ENCODE results near the gene DCTN3.
A peak's percentile ranks its signal among the peaks of the same experiment; 100 is the strongest.
"Not testable (repeated sequence)": the region's sequence is repeated elsewhere in the genome, so short reads cannot be mapped to it uniquely, and the experiment has no call there.

Gene DCTN3

DNA sequence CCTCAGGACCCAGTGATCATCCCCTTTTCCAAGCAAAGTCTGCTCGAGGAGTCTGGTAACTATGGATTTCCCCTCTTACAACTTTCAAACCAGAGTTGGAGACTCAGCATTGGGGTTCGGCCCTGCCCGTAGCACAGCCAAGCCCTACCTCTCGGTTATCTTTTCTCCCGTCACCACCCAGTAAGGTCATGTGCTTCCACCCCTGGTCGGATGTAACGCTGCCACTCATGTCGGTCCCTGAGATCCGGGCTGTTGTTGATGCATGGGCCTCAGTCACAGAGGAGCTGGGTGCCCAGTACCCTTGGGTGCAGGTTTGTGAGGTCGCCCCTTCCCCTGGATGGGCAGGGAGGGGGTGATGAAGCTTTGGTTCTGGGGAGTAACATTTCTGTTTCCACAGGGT lies 27.4 kb upstream of the DCTN3 start:
- DNase-seq = no peak

DNA sequence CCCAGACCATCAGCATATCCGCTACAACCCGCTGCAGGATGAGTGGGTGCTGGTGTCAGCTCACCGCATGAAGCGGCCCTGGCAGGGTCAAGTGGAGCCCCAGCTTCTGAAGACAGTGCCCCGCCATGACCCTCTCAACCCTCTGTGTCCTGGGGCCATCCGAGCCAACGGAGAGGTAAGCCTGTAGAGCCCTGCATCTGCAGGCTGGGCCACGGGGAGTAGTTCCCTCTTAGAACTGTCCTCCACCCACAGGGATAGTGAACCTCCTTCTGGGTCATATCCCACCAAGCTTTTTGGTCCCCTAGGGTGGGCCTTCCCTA lies 26.7 kb upstream of the DCTN3 start:
- DNase-seq = peak in 1 of 56 donors; percentile 55

DNA sequence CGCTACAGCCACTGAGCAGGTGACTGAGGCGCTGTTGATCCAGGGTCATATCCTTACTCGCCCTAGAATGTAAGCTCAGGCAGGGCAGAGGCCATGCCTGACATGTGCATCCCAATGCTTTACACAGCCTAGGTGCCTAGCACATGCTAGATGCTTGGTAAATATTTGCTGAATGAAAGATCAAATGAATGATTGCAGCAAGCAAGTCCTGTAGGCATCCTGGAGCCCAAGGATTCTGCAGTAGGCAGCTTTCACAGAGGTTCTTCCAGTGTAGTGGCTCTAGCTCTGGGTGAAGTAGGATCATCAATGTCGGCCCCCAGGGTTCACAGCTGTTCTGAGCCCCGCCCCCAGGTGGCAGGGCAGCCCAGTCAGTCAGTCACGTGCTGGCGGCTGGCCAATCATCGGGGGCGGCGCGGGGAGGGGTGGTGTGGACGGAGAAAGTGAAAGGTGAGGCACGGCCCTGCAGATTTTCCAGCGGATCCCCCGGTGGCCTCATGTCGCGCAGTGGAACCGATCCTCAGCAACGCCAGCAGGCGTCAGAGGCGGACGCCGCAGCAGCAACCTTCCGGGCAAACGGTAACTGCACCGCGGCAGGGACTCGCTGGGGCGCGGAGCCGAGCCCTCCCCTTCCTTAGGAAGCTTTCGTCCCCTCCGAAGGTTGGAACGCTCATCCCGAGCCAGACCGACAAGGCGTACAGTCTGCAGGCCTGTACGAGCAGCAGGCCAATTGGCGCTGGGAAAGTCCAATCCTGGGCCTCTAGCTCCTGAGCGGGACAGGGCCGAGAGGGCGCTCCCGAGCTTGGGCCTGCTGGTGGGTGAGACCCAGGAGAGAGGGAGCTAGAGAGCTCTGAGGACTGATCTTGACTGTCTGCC lies 26.2 kb upstream of the DCTN3 start, which contains the start of gene GALT:
GALT (plus strand) TSS at position 465 of the 873 bp plus-strand sequence; CDS start at position 495, 30 bp downstream.
- DNase-seq = peak; percentile 15 to 92 (median 78)

DNA sequence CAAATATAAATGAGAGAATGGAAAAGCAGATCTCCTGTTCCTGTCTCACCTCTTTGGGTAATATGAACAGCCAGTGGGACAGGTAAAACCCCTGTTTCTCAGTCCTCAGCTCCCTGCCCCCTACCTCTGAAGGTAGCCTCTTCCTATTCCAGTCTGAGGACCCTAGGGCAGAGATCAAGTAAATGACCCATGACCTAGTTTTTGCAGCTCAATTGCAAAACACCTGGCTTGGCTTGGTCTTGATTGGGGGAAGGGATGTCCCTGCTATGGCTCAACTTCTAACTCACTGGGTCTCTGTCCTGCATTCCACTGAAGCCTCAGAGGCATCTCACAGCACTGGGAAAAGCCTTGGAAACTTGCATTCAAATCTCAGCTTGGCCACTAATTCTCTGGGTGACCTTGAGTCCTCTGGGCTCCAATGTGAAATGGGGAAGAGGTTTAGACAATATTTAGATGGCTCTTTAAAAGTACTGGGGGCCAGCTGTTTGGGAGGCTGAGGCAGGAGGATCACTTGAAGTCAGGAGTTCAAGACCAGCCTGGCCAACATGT lies 24.5 kb upstream of the DCTN3 start:
- no peak for DNase-seq

DNA sequence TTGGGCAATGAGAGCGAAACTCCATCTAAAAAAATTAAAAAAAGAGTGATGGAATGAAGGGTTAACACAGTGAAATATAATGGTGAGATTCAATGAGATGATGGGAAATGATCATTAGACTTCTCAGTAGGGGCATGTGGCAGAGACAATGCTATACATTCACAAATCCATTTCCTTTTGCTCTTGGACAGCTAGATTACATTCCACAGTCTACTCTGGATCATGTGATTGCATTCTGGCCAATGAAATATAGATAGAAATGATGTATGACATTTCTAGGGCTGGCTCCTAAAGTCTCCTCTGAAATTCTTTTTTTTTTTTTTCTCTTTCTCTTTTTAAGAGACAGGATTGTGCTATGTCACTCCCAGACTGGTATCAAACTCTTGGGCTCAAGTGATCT lies 22.4 kb upstream of the DCTN3 start:
- DNase-seq = no peak

DNA sequence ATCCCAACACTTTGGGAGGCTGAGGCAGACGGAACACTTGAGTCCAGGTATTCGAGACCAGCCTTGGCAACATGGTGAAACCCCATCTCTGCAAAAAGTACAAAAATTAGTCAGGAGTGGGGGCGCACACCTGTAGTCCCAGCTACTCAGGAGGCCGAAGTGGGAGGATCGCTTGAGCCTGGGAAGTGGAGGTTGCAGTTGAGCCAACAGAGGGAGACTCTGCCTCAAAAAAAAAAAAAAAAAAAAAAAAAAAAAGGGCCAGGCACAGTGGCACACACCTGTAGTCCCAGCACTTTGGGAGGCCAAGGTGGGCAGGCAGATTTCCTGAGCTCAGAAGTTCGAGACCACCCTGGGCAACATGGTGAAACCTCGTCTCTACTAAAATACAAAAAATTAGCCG lies 19.0 kb upstream of the DCTN3 start:
- DNase-seq = not testable (repeated sequence)

DNA sequence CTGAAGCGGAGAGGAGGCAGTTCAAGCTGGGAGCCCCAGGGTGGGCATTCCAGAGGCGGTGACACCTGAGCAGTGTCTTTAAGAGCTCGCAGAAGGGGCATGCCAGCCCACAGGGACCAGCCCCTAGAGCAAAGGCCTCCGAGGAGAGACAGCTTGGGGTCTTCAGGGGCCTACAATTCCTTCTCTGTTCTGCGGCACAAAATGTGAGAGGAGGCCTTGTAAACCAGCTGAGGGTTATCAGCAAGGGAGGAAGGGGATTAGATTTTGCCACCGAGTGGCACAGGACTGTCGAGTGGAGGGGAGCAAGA lies 17.8 kb upstream of the DCTN3 start:
- DNase-seq = no peak

DNA sequence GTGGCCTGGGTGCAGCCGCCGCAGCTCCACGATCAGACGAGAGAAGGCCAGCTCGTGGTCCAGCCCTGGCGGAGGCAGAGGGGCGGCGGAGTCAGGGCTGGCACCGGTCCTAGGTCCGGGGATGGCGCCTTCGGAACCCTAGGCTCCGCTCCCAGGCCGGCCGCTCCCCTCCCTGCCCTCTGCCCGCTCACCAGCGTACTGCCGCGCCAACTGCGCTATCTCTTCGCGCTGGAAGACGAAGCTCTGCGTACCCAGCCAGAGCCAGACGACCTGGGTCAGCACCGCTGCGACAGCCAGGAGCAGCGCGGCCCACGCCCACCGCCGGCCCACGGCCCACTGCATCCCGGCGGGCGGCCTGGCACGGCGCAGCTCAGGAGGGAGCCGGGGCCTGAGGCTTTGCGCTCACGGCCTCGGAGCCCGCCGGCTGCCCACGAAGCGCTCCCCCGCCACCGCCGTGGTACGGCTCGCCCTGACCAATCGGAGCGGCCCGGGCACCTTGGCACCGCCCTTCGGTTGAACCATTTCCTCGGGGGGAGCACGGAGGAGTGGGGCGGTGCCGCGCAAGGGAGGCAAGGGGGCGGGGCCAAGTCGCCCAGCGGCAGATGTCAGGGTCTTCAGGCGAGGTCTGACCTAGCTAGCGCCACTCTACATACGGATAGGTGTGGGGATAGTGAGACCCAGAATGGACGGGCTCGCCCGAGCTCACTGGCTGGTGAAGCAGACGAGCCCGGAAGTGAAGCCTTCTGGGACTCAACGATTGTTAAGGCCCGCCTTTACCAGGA lies 17.3 kb upstream of the DCTN3 start, which contains the start of gene SIGMAR1:
SIGMAR1 (minus strand) TSS at position 432 of the 782 bp plus-strand sequence; CDS start at position 342, 90 bp downstream.
- peak; percentile 60 to 96 (median 88) for DNase-seq

DNA sequence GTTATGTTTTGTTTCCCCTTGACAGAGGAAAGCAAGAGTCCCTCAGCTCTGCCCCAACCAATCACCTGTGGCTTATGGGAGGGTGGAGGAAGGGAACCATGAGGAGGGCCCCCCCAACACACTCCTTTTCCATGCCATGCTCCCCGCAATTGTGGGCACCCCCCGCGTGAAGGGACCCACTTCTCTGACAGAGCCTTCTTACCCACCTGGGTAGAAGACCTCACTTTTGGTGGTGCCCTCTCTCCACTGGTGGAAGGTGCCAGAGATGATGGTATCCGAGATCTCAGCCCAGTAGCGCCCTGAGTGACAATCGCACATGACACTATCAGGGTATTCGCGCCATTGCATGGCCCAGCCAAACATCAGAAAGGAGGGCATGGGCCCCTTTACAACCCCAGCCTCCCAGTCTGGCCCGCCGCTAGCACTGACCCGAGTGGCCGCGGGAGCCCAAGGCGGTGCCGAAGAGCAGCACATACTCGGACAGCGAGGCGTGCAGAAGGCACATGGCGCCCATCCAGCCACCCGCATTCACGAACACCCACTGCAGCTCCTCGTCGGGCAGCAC lies 16.6 kb upstream of the DCTN3 start:
- DNase-seq = peak in 6 of 56 donors; percentile 33 to 60 (median 45)

DNA sequence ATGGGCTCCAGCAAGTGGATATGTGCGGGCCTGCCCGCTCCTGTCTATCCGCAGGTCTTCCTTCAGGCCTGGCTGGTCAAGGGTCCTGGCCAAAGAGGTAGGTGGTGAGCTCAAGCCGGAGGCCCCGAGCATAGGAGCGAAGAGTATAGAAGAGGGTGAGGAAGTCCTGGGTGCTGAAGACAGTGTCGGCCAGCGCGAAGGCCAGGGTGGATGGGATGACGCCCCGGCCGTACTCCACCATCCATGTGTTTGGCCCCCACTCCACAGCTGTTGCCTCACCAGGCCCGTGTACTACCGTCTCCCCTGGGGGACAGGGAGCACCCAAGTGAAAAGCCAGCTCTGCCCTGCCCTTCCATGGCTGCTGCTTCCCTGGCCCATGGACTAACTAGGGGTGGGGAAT lies 15.3 kb upstream of the DCTN3 start:
- no peak for DNase-seq

DNA sequence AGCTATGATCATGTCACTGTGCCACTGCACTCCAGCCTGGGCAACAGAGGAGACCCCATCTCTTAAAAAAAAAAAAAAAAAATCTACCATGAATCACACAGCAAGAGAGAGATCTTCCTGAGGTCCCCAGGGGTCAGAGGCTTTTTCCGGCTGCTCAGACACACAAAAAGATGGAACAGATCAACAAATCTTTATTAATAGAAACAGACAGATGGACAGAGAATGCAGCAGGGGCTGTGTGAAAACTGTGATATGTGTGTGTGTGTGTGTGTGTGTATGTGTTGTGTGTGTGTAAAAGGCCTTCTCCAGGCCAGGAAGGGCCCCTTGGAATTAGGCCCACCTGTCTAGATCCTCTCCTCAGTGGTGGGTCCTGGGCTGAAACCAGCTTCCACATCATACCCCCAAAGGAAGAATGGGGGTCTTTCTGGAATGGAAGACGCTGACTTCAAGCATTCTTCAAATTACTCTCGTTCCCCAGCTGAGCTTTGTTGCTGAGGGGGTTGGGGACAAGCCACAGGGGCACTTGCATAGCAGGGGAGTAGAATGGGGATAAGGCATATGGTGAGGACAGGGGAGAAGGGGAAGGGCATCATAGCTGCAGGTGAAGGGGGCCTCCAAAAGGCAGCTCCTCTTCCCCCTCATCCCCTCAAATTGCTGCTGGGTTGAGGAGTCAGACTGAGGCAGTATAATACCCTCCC lies 14.4 kb upstream of the DCTN3 start:
- no peak for DNase-seq

DNA sequence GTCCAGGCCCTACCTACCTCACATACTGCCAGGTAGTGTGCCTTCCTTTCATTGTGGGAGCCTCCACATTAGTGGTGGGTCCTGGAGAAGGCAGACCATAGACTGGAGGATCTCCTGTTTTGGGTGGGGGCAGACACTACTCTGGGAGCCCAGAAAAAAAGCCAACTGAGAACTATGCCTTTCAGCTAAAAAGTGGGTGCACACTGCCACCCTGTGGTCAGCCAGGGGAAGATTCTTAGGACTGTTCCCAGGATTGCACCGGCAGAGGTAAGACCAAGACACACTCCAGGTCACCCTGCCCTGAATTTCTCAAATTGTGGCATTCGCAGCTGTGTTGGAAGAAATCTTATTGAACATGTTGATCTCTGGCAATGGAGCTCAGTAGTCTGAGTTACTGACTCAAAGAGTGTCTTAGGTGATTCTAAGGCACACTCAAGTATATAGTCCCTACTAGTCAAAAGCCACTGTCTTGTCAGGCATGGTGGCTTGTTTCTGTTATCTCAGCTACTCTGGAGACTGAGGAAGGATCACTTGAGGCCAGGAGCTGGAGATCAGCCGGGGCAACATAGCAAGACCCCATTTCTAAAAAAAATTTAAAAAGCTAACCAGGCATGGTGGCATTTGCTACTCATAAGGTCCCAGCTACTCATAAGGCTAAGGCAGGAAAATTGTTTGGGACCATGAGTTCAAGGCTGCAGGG lies 13.7 kb upstream of the DCTN3 start:
- DNase-seq = peak in 43 of 56 donors; percentile 7 to 81 (median 41)

DNA sequence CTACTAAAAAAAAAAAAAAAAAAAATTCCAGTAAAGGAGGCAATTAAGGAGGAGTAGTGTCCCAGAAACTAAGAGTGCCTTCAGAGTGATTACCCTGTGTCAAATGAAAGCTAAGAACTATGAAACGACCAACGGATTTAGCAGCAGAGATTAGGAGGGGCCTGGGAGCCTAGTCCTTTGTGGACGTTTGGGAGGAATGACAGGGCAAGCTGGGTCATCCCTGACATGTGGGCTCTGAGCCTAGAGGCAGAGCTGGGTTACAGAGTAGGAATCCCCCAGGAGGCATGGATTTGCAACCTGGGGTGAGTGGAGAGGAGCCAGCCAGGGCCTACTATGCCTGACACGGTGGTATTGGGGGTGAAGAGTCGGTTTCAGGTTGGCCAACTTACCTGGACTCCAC lies 12.9 kb upstream of the DCTN3 start:
- no peak for DNase-seq

DNA sequence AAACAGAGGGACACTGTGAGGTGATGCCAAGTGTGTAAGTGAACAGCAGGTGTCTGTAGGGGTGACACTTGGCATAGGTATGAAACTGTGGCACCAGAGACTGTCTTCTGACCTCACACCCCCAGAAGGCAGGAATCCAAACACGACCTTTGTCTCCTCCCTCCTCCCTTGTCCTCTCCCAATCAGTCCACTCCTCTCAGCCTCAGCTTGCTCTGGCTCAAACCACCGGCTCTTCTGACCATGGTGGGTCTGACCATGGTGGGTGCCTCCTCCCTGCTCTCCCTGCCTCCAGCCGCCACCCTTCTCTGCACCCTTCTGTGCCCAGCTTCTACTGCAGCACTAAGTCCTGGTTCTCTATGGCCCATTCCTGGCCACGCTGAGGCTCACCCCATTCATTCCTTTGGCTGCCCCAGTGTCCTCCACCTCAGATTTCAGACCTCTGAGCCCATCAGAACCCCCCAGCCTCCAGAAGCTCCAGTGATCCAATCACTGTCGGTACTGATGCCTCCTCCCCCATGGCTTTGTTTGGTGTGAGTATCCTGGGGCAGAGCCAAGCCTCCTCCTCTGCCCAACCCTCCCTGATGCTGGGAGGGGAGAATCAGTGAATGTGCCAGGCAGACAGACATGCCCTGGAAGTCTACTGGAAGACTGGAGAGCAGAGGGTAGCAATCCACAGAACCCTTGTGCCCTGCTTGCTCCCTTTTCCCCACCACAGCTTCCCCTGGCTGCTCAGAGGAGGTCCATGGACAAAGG lies 10.3 kb upstream of the DCTN3 start:
- DNase-seq = no peak

DNA sequence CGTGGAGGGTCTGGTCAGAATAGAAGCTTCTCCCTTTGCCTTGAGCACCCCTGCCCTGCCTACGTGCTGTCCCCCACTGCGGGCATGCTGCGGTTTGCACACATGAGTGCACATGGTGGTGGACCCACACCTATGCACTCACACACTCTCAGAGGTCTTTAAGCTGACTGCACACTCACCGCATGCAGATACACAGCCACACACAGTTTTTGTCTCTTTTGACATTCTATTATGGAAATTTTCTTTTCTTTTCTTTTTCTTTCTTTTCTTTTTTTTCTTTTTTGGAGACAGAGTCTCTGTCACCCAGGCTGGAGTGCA lies 9.2 kb upstream of the DCTN3 start:
- DNase-seq = no peak

DNA sequence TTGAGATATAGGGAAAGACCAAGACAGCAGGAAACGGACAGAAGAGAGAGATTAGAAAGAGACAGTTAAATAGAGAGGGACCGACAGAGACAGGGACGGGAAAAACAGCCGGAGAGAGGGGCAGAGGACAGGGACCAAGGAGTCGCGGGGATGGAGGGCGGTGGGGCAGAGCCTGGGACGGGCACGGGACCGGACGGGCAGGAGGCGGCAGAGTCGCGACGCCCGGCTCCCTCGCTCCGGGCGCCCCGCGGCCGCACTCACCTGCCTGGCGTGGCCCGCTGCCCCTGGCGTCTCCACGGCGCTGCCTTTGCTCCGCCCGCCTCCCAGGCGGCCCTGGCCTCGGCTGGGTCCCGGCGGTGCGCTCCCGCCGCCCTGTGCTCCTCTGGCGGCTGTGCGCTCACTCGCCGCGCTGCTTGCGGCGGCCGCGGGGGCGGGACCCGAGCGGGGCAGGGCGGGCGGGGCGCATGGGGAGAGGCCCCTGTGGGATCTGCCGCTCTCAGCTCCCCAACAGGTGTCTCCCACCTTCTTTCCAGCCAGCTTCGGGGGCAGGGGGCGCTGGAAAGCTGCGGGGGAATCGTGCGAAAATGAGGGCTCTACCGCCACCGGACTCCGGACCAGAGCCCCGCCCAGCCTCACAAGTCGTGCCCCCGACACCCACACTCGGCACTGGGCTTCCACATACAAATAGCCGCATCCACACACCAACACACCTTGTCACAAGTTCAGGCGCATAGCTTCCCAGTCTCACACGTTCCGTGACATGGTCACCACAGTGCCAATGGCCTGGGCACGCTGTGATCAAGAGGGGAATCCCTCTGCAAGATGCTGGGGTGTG lies 8.6 kb upstream of the DCTN3 start, which contains the start of gene ARID3C:
ARID3C (minus strand) TSS at position 411 of the 835 bp plus-strand sequence. CDS start 1,052 bp downstream, outside the sequence.
- DNase-seq = peak in 1 of 56 donors; percentile 31

DNA sequence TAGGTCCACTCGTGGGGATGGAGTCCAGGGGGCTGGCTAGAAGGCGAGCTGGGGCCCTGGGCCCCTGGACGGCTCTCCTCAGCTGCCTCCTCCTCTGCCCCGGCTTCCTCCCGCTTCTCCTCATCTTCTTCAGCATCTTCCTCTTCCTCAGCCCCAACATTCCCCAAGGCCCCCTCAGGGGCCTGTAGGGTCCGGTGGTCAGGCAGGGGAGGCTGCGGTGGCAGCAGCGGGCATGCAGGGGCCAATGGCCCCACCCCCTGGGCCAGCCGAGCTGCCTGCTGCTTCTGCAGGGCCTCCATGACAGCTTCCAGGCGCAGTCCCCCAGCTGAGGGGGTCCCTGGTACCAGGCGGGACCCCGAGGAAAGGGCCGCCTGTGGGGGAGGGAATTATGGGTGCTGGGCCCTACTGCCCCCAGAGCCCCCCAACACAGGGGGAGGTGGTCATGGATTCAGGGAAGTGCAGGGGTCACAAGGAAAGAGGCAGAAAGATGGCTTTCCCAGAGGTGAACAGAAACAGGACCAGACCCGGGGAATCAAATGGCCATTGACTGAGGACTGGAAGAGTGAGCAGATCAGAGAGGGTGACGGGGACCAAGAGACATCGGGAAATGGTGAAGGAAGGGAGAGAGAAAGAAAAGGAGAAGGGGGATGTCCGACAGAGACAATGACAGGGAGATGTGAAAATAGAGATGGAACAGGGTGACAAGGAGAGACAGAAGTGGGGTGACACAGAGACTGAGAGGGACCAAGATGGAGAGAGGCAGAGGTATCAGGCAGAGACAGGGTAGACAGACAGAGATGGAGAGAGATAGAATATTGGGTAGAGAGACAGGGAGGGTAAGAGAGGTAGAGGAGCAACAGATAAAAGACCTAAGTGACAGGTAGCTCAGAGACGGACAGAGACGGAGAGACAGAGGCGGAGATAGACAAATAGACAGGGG lies 7.7 kb upstream of the DCTN3 start:
- DNase-seq = no peak

DNA sequence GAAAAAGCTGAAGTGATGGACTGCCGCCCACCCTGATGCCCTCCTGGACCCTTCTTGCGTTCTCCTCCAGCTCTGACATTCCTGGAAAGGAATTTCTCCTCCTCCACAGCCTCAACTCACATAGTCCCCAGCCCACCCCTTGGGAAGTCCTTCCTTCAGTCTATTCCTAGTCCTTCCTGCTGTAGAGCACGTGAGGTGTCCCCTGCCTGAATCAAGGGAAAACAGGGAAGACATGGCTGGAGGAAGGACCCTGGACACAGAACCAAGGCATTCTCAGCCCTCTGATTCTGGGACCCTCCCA lies 4.8 kb upstream of the DCTN3 start:
- DNase-seq = no peak

Data from amygdala (tissue), 56 donors.